OCI-LY3 (cell line): ENCODE data around the gene CROCC2.

Source experiments
- CTCF ChIP-seq: fragments of 200-600, 300-600 bp; sonication (generic); IDR thresholded peaks from 2 replicates; pipeline ENCODE4 v1.5.1; 2014; ENCODE audit warnings: antibody characterized with exemption, low read length, low read depth
- EZH2phosphoT487 ChIP-seq: fragments of 200-600 bp; shearing (Covaris generic); IDR thresholded peaks from 2 replicates; pipeline ENCODE4 v1.6.1; 2018; ENCODE audit warnings: antibody characterized with exemption, mixed run types, low read depth

DNA sequence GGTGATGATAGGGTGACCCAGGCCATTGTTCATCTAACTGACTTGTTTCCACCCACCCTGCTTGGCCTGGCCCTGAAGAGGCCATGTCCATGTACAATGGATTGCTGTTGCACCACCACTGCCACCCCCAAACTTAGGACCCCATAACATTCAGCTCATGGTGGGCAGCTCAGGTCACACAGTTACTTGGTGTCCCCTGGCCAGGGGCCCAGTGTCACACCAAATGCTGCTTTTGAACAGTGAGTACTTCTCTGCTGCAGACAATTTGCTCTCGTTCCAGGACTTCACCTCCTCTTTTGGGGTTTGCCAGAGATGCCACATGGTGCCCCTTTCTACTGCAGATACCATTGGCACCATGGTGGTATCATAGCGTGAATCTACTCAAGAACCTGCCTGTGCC lies 21.9 kb upstream of the CROCC2 start:
- TF ChIP-seq CTCF (no peak), EZH2phosphoT487 (no peak)
